ENCODE results near the gene SLC24A4.

DNA sequence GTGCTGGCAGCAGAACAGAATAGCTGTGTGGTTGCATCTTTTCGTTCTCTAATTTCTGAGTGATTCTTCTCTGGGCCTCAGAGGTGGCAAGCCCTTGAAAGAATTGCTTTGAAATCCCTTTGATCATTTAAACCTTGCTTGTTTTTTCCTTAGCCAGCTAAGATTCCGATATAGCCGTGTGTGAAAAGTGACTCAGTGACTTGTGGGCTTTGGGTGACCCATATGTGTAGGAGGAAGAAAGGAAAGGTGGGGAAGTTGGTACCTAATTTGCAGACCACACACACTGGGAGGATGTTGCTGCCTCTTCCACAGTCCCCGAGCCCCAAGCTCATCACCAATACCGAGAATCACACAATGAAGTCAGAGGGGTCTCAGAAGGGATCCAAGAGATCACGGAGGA lies 18.8 kb downstream of the SLC24A4 start:
- TF ChIP-seq, protein P1, sequence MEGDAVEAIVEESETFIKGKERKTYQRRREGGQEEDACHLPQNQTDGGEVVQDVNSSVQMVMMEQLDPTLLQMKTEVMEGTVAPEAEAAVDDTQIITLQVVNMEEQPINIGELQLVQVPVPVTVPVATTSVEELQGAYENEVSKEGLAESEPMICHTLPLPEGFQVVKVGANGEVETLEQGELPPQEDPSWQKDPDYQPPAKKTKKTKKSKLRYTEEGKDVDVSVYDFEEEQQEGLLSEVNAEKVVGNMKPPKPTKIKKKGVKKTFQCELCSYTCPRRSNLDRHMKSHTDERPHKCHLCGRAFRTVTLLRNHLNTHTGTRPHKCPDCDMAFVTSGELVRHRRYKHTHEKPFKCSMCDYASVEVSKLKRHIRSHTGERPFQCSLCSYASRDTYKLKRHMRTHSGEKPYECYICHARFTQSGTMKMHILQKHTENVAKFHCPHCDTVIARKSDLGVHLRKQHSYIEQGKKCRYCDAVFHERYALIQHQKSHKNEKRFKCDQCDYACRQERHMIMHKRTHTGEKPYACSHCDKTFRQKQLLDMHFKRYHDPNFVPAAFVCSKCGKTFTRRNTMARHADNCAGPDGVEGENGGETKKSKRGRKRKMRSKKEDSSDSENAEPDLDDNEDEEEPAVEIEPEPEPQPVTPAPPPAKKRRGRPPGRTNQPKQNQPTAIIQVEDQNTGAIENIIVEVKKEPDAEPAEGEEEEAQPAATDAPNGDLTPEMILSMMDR (IDR thresholded peaks at IDR 0.05), result no peak
- no peak for TF ChIP-seq POLR2A (IDR thresholded peaks at IDR 0.05)

Measured in testis (tissue), 2 donors.